ENCODE results near the gene HOXC10.

DNA sequence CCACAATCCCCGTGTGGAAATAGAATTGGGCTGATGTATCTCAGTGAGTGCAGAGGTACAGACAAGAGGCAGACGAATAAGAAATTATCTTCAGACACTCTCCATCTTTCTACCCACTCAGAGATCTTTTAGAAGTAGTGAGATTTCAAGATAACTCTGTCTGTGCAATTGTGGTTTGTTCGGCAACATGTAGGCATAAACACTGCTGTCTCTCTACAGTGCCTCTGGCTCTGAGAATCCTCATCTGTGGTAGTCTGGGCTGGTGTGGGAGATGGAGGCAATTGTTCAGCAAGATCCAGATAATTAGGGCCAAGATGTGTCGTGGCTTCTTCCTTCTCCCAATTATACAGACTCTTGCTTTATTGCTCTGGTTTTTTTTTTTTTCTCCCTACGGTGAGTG, 43.2 kb upstream of the HOXC10 start:
- TF ChIP-seq, protein P1, sequence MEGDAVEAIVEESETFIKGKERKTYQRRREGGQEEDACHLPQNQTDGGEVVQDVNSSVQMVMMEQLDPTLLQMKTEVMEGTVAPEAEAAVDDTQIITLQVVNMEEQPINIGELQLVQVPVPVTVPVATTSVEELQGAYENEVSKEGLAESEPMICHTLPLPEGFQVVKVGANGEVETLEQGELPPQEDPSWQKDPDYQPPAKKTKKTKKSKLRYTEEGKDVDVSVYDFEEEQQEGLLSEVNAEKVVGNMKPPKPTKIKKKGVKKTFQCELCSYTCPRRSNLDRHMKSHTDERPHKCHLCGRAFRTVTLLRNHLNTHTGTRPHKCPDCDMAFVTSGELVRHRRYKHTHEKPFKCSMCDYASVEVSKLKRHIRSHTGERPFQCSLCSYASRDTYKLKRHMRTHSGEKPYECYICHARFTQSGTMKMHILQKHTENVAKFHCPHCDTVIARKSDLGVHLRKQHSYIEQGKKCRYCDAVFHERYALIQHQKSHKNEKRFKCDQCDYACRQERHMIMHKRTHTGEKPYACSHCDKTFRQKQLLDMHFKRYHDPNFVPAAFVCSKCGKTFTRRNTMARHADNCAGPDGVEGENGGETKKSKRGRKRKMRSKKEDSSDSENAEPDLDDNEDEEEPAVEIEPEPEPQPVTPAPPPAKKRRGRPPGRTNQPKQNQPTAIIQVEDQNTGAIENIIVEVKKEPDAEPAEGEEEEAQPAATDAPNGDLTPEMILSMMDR (IDR thresholded peaks at IDR 0.05 in 2 of 3, conservative IDR thresholded peaks at IDR 0.05 in 1 of 3; ENCODE audit: control insufficient read depth in 2 of 3, extremely low read depth in 1 of 3, insufficient read depth in 1 of 3, low read depth in 3 of 3, low read length in 3 of 3), result no peak
- TF ChIP-seq BACH1 (IDR thresholded peaks at IDR 0.05; ENCODE audit: borderline replicate concordance) (no peak), ZNF24 (IDR thresholded peaks at IDR 0.05) (no peak), BCL11A (IDR thresholded peaks at IDR 0.05; ENCODE audit: low read depth, low read length) (no peak), ZNF274 (IDR thresholded peaks at IDR 0.05; ENCODE audit: insufficient read depth, insufficient read length) (no peak), SPI1 (IDR thresholded peaks at IDR 0.05; ENCODE audit: borderline replicate concordance, insufficient read depth, low read depth, low read length) (no peak), SMARCA5 (IDR thresholded peaks at IDR 0.05) (no peak), REST (IDR thresholded peaks at IDR 0.05; ENCODE audit: low read depth, low read length) (no peak), BMI1 (IDR thresholded peaks at IDR 0.05; ENCODE audit: borderline replicate concordance) (no peak), YBX1 (IDR thresholded peaks at IDR 0.05) (no peak), PML (IDR thresholded peaks at IDR 0.05; ENCODE audit: low read length) (no peak), NBN (IDR thresholded peaks at IDR 0.05) (no peak), EED (IDR thresholded peaks at IDR 0.05; ENCODE audit: low read depth) (no peak)
- TF ChIP-seq, protein P2, sequence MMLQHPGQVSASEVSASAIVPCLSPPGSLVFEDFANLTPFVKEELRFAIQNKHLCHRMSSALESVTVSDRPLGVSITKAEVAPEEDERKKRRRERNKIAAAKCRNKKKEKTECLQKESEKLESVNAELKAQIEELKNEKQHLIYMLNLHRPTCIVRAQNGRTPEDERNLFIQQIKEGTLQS (IDR thresholded peaks at IDR 0.05; ENCODE audit: borderline replicate concordance, extremely low read depth, low read depth, low read length), result no peak
